ENCODE measurements around the gene S100PBP.

S100PBP gene

DNA sequence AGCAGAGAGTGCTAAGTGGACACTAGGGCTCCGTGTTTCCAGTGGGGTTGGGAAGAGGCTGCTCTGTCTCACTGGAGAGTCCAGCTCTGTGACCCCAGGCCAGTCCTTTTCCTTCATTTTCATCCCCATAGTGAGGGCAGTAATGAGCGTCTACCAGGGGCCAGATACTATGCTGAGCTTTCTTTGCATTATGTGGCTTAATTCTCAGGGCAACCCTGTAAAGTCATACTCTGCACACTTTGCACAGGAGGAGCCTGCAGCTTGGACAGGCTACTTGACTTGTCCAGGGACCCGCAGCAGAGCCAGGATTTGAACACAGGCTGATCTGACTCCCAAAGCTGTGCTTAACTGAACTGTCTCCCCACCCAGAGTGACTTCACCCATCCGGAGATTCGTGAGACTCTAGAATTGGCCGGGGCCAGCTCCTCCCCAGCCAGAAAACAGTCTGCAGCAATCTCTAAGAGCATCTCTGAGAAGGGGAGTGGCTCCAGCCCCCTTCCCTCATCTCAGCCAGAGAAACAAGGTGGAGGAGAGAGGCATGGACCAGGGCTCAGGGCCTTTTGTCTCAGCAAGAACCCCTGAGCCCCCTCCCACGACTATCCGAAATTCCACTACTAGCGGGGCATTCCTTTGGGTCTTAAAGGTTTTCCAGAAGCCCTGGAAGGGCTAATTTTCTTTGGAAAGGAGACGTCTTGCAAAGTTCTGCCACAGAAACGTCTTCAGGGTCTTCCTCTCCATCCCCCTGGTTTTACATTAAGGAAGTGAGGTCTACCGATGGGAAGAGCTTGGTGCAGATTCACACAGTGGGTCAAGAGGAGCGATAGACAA, 54.1 kb downstream of the S100PBP start:
- DNase-seq, result no peak

DNA sequence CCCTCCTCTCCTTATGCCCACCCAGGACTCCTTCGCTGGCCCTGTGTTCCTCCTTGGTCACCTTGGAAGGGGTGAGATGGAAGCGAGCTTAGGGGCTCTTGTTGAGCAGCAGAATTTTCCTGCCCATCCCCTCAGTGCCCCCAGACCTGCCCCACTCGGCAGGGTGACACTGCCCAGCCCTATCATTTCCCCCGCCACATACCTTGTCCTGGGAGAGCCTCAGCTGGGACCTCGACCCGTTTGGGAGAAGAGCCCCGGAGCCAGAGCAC, 54.7 kb downstream of the S100PBP start:
- DNase-seq, result no peak

DNA sequence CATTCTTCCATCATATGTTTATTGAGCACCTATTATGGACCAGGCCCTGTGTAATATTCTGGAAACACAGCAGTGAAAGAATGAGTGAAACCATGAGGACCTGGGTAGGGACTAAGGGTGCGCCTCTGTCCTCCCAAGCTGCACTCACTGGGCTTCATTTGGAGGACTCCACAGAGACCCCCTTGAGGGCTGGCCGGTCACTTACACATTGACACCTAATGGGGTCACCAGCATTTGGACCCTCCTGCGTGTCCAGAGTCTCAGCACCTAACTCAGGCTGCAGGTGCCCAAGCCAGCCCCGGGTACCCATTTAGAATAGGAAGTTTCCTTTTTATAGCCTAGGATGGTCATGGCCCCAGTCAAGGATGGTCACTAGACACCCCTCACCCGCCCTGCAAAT, 56.0 kb downstream of the S100PBP start:
- DNase-seq, result no peak

DNA sequence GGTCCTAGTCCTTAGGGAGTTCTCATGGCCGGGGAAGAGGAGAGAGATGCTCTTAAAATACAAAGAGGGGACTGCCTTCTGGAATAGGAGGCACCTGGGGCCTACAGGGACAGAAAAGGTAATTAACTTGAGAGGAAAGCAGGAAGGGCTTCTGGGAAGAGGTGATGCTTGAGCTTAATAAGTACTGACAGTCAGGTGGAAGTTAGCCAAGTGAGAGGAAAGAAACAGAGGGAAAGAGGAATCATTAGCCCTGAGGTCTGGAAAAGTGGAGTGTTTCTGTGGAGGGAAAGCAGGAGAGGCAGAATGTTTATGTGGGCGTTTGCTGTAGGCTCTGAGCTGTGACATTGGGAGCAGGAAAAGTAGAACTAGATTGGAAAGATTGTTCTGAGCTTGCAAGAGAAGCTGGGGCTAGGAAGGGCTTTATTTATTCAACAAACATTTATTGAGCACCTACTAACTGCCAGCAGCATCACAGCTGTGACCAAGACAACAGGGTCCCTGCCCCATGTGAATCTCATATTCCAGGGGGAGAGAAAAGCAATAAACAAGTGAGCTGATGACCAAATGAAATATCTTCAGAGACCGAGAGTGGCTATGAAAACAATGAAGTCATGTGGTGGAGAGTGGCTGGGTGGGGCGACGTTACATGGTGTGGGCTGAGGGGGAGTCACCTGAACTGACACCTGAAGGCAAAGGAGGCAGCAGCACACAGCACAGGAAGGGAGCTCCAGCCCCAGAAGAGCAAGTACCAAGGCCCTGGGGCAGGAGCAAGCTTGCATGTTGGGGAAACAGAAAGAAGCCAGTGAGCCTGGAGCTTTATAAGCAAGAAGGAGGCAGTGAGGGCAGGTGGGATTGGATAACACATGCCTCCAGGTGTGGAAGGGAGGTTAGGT, 57.7 kb downstream of the S100PBP start:
- DNase-seq, result no peak

DNA sequence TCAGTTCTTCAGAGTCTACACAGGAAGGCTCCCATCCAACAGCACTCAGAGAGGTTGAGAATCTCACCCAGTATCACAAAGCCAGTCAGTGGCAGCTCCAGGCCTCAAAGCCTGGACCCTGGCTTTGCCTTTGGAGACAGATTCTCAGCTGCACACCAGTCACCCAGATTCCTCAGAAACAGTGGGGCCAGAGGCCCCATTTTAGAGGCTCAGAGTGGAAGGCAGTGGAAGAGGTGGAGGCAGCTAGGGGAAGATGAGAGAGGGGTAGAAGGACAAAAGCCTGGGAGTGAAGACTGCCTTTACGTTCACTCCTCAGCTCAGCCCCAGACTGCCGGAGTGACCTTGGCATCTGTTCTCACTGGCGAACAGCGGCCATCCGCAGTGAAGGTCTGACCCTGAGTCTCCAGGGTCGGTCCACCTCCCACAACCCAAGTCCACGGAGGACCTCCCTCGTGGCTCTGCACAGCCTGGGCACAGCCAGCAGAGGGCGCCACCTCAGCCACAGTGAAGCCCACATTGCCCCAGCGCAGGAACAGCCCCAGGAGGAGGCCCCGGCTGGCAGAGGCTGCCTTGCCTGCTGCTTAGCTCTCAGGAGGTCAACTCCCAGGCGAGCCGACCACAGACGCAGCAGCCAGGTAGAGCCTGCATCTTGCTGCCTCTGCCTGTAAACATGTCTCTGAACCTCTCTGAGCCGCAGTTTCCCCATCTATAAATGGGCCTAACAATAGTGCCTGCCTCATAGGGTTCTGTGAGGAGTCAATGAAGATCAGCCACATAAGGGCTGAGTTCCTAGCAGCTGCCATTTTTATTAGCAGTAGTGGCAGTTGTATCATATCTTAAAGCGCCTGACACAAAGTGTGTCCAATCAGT, 59.1 kb downstream of the S100PBP start:
- DNase-seq, result no peak

DNA sequence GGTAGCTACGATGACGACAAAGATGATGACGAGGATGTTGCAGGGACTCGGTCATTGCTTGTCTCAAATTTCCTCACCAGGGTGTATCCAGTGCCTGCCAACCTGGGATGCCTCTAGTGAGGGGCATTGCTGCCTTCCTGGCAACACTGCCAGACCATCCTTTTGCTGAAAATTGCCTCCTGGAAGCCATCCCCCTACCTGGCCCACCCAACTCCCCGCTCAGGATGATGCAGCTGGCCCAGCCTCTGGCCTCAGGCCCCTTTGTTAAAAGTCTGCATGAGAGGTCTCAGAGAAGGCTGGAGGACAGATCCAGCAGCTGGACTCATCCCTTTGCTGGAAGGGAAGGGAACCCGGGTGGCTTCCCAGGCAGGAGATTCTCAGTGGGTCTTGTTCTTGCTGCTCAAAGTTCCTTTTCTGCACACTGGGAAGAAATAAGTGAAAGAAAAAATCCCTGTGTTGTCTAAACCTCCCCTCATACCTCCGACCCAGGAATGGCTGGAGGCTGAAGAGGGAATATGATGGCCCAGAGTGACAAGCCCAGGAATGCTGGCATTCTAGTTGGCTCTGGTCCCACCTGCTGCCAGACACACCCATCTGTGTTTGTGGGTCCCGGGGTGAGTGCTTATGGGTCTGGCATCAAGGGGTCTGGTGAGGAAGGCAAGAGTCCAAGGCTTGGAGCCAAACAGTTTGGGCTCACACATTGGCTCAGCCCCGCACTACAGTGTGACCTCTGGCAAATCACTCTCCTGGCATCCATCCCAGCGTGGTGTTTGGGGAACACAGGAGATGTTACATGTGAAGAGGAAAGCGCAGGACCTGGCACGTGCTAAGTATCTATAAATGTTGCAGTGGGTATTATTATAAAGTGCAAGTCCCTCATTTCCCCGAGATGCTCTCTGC, 60.0 kb downstream of the S100PBP start:
- DNase-seq, result no peak

DNA sequence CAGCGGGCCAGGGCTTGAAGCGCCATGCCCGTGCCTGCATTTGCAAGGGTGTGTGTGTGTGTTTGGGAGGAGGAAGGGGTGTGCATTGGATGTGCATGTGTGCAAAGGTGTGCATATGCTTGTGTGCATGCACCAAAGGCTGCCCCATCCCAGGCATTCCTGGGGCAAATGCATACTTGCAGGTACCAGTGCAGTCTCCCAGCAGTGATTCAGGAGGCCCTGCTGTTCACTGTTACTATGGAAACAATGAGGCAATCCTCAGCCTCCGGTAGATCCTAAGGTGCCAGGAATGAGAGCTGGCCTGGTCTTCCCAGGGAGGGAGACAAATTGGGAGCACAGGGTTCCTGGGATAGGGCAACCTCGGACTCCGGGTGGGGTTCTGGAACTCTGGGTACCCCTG, 60.7 kb downstream of the S100PBP start:
- no peak for DNase-seq

DNA sequence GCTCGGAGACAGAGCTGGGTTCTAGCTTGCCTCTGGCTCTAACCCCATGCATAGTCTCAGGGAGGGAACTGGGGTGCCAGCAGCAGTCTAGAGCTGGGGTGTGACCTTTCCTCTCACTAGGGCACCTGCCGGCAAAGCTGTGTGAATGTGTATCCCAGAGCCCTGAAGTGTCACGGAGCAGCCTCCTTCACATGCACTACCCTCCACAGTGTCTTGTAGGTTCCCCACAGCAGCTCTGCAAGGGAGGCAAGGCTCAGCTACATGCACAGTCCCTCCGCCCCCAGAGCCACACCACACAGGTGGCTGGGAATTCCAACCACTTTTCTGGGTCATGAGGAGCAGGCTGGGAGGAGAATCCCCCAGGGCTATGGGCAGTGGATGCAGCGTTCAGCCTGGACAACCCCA, 61.2 kb downstream of the S100PBP start:
- DNase-seq, result no peak

DNA sequence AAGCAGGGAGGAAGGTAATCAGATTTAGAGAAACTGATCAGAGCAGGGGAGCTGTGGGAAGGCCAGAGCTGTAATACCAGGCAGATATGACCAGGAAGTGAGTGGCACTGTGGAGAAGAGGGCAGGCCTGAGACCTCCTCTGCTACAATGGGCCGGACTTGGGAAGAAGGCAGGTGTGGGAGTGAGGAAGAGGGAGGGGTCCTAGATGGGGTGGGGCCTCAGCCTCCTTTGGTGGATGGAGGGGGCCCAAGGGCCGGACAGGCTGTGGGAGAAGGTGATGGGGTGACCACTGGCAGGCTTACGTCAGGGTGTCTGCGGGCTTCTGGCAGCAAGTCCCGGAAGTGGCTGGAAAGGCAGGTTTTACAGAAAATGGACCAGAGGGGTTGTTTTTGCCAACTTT, 63.8 kb downstream of the S100PBP start:
- no peak for DNase-seq

DNA sequence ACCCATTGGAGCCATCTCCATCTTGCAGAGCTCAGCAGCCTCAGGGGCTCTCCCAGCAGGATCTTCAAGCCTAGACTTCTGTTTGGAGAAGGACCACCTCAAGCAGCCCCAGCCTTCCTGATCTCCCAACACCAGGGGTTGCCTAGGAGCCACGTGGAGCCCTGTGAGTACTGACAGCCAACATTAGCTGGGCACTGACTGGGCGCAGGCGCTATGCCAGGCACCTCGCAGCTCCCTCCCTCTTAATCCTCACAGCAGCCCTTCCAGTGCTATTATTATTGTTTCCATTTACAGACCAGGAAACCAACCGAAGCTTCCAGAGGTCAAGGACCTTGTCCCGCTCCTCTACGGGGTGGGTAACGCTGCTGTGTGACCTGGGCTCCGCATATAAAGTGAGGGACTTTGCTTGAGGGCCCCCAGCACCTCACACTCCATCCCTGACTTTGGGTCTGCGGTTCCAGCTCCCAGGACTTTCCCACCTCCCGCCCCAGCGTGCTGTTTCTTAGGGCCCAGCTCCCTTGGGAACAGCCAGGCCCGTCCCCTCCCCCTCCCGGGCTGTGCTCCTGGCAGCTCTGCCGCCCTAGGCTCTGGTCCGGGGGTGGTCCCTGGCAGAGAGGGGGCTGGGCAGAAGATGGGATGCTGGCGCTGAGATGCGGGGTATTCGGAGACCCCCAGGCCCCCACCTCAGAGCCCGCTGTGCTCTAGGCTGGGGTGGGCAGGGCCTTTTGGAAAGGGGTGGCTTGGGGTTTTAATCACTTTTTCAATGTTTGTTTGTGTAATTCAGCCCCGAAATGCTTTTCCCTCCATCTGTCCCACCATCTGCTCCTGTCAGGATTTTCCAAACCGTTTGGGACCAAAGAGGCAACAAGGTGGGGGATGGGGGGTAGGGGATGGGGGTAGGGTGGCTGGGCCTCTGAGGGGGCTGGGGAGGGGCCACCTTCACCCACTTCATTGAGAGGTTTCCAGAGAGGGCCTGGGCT, 64.7 kb downstream of the S100PBP start:
- DNase-seq, result no peak

DNA sequence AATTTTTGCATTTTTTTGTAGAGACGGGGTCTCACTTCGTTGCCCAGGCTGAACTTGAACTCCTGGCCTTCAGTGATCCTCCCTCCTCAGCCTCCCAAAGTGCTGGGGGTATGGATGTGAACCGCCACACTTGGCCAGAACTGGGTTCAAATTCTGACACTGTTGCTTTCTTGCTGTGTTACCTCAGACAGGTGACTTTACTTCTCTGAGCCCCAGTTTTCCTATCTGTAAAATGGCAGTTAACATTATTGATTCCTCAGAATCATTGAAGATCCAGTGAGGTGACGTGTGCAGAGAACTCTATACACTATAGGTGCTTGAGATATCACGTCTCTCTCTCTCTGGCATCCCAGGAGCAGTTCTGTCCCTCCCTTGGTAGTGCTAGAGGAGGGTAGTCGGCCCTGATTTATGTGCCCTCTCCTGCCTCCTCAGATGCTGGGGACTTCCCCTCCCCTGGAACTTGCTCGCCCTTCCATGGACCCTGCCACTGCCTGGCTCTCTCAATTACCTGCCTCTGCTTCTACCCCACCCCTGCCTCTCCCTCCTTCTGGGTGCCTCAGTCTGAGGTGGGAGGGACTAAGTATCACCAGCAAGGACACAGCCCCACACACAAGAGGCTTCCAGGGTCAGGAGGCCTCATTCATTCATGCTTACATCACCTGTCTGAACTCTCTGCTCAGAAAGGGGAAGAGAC, 66.0 kb downstream of the S100PBP start:
- no peak for DNase-seq

DNA sequence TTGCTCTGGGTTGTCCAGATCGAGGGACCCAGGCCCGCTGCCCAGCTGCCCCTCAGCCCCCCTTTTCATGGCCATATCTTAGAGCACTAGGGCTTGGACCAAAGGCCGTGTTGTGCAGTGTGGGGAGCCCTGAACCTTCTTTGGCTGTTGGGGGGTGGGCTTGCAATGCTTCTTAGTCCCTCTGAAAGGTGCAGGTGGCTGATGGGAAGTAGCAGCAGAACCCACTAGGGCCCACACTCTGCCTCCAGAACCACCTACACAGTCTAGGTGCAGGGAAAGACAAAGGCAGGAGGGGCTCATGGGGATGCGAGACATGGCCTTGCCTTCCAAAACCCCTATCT, 66.5 kb downstream of the S100PBP start:
- no peak for DNase-seq

DNA sequence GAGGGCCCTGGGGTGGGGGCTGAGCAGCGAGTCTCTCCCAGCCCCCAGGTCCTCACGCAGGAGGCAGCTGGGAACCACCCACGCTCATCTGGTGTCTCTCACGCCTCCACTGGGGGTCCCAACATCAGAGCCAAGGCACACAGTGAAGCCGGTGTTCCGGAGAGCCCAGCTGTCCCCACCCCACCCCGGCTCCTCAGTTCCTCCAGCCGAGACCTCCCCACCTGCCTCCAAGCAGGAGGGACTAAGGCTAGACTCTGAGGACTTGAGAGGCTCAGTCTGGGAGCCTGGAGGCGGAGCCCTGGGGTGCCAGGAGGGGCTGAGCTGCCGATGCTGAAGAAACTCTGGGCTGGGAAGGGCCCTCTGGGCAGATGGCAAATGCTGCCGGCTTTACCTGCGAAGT, 67.3 kb downstream of the S100PBP start:
- no peak for DNase-seq

DNA sequence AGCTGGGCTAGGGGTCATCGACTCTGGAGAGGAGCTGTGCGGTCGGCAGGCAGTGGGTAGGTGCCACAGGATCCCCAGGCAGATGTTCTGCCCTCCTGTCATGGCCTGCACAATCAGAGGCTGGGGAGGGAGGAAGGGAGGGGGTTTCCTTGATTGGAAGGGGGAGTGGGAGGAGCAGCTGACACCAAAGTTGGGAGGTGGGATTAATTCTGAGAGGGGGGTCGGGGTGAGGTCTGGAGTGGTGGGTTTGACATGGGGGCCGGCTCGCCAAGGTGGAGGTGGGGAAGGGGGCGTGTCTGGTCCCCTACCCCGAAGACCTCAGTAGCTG, 68.2 kb downstream of the S100PBP start:
- DNase-seq, result no peak

DNA sequence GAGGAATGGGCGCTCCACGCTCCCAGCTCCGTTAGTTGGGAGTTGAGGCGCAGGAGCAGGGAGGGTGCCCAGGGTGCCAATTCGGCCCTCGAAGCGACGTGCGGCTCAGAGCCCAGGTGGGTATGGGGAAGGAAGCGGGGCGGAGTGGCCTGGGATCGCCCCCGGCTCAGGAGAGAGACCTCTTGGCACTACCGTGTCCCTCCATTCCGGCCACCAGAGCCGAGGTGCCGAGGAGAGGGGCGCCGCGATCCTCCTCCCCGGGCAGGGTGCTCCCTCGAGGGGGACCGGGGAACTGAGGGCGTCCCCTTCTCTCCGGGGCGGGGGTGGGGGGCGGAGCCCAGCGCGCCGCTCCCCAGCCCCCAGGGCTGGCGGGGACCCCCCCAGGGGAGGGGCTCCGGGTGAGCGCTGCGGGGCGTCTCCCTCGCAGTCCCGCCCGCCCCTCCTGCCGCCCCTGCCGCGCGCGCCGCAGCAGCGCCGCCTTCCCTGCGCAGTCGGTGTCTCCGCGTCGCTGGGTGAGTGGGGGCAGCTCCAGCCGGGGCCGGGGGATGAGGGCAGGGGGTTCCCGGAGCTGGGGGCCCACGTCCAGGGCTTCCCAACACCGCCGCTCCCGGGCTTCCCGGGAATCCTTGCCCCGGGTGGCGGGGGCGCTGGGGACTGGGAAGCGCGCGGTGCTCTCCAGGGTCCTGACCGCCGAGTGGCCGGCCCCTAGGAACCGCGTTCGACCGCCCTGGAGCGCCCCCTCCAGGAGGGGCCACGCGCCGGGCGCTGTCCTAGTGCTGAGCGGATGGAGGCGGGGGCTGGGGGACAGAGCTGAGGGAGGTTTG, 68.8 kb downstream of the S100PBP start, which contains the start of gene HPCA:
TSS of gene HPCA (plus strand) at position 488 of the 824 bp plus-strand sequence. CDS start 2,408 bp downstream, outside the sequence.
- no peak for DNase-seq

DNA sequence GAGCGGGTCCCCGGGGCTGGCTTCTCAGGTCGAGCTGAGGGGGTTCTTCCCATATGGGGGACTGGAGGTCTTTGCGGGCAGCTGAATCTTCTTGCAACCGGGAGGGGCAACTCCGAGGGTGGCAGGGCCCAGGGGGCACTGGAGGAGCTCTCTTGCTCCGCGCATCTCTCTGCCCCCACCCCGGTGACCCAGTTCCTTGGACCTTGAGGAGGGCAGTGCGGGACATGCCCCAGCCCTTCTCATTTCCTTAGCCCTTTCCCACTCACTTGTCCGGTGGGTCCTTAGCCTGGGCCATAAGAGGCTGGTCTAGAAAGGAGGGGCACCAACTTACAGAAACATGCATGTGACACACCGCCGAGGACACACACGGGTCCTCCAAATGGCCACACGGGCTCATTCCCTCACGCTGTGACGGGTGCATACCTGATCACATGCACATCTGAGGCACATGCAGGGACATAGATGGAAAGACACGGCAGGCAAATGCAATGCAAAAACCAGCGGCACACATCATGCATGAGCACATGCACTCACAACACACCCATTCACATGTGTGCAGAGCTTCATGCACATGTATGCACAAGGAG, 69.5 kb downstream of the S100PBP start:
- no peak for DNase-seq

DNA sequence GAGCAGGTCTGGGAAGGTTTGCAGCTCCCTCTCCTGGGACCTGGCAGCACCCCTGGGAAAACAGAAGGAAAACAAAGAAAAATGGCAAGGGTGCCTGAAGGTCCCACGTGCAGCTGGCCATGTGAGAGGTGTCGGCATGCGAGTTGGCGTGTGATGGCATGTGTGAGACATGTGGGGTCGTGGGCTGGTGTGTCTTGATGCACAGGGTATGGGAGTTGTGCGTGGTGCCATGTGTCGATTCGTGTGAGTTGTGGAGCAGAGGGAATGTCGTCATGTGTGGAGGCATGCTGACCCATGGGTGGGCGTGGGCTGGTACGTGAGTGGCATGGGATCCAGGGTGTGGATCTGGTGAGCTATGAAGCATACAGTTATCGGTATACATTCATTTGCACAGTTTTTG, 70.2 kb downstream of the S100PBP start:
- DNase-seq, result no peak

DNA sequence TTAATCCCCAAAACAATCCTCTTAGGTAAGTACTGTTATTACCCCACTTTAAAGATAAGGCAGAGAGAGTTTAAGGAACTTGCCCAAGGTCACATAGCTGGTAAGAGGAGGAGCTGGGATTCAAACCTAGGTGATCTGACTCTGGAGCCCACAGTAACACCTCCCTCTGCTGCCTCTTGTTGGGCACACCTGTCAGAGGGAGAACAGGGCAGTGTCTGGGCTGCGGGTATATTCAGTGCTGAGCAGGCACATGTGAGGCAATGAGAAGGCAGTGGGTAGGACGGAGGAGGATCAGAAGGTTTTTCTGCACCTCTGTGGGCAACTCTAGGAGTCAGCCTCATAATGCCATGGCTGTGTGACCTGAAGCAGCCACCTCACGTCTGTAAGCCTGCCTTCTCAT, 70.7 kb downstream of the S100PBP start:
- DNase-seq, result no peak
